ENCODE measurements around the gene DET1. TPM values are rescaled to one million over a fixed set of nuclear protein-coding genes. Genes with fewer than 3 reads are reported as not detected.
"Not testable (repeated sequence)": the region's sequence is repeated elsewhere in the genome, so short reads cannot be mapped to it uniquely, and the experiment has no call there.

Gene DET1
- total RNA-seq, 4 donors from 2014 or later = 4.1 to 8.7 (median 6.7) TPM

DNA sequence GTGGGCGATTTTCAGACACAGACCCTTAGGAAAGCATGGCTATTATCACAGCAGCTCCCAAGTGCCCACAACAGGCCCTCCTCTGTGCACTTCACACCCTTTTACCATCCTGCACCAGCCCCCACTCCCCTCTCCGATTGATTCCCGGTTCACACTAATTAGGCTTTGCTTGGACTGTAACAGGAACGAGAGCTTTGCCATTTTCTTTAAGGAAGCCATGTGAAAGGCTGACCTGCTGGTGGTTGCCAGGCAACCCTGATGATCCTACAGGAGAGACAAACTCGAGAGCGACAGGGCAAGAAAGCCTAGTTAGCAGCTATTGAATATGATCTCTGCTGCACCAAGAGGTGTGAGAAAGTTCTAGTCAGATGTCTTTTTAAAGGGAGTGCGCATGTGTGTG lies 28.2 kb upstream of the DET1 start:
- DNase-seq (ENCODE audit: low spot score) (no peak), ATAC-seq (ENCODE audit: low FRiP score) (no peak)
- TF ChIP-seq, protein P1, sequence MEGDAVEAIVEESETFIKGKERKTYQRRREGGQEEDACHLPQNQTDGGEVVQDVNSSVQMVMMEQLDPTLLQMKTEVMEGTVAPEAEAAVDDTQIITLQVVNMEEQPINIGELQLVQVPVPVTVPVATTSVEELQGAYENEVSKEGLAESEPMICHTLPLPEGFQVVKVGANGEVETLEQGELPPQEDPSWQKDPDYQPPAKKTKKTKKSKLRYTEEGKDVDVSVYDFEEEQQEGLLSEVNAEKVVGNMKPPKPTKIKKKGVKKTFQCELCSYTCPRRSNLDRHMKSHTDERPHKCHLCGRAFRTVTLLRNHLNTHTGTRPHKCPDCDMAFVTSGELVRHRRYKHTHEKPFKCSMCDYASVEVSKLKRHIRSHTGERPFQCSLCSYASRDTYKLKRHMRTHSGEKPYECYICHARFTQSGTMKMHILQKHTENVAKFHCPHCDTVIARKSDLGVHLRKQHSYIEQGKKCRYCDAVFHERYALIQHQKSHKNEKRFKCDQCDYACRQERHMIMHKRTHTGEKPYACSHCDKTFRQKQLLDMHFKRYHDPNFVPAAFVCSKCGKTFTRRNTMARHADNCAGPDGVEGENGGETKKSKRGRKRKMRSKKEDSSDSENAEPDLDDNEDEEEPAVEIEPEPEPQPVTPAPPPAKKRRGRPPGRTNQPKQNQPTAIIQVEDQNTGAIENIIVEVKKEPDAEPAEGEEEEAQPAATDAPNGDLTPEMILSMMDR (IDR thresholded peaks at IDR 0.05) = no peak

DNA sequence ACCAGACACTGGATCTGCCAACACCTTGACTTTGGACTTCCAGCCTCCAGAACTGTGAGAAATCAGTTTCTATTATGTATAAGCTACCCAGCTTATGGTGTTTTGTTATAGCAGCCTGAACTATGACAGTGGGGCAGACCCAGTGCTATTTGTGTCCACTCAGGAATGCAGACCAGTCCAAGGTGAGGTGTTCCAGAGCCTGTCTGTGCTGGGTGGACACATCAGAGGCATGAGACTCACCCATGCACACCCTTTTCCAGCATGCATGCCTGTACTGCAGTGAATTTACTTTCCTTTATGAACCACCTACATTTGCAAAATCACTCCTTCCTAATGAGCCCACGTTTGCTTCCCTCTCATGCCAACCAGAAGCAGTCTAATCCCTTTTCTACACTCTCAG lies 27.6 kb upstream of the DET1 start:
- TF ChIP-seq, protein P1 (IDR thresholded peaks at IDR 0.05) = no peak

GRCh38 chr15:88571852-88572259 lies 25.4 kb upstream of the DET1 start:
- TF ChIP-seq, protein P1 (IDR thresholded peaks at IDR 0.05) = no peak
- DNase-seq (ENCODE audit: low spot score) (no peak), ATAC-seq (ENCODE audit: low FRiP score) (no peak)

More for the DNA sequence above, 27.6 kb upstream of the DET1 start:
- no peak for ATAC-seq (ENCODE audit: low FRiP score)
- no peak for DNase-seq (ENCODE audit: low spot score)

GRCh38 chr15:88571153-88571851 lies 24.8 kb upstream of the DET1 start:
- ATAC-seq (ENCODE audit: low FRiP score) (no peak), DNase-seq (ENCODE audit: low spot score) (no peak)
- TF ChIP-seq, protein P1 (IDR thresholded peaks at IDR 0.05) = no peak

DNA sequence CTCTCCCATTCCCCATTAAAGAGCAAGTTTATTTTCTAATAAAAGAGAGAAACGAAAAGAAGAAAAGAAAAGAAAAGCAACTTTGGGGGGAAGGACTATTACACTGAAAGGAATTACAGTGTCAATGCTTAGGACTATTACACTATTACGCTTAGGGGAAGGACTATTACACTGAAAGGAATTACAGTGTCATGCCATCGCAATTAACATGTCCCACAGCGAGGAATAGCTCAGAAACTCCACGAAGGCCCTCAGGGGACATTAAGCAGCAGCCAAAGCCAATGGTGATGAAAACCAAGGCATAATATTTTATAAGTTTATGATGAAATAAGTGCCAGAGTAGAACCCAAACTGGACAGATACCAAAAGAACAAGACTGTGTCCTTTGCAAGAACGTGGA lies 22.1 kb upstream of the DET1 start:
- no peak for ATAC-seq (ENCODE audit: low FRiP score)
- DNase-seq (ENCODE audit: low spot score) = no peak
- TF ChIP-seq, protein P1 (IDR thresholded peaks at IDR 0.05) = no peak

GRCh38 chr15:88564741-88565140 lies 18.3 kb upstream of the DET1 start:
- TF ChIP-seq, protein P1 (IDR thresholded peaks at IDR 0.05) = no peak
- ATAC-seq (ENCODE audit: low FRiP score) (no peak), DNase-seq (ENCODE audit: low spot score) (no peak)

DNA sequence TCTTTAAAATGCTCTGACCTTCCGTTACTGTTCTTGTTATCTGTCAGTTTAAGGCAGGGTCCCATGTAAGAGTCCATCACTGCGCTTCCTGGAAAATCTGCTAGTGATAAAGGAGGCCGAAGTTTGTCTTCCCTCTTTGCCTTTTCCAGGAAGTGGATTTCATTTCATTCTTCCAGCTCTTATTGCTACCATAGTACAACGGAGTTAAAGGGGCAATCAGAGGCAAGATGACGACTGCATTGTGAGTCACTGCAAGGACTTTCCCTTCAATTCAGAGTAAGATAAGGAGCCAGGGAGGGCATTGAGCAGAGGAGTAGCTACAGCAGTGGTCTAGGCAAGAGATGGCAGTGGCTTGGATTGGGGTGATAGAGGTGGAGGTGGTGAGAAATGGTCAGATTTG lies 17.2 kb upstream of the DET1 start:
- no peak for DNase-seq (ENCODE audit: low spot score)
- TF ChIP-seq, protein P1 (IDR thresholded peaks at IDR 0.05) = no peak
- no peak for ATAC-seq (ENCODE audit: low FRiP score)

GRCh38 chr15:88559565-88559964 lies 13.1 kb upstream of the DET1 start:
- not testable (repeated sequence) for DNase-seq (ENCODE audit: low spot score); ATAC-seq (ENCODE audit: low FRiP score)

DNA sequence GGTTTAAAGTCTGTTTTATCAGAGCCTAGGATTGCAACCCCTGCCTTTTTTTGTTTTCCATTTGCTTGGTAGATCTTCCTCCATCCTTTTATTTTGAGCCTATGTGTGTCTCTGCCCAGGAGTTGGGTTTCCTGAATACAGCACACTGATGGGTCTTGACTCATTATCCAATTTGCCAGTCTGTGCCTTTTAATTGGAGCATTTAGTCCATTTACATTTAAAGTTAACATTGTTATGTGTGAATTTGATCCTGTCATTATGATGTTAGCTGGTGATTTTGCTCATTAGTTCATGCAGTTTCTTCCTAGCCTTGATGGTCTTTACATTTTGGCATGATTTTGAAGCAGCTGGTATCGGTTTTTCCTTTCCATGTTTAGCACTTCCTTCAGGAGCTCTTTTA lies 11.5 kb upstream of the DET1 start:
- not testable (repeated sequence) for ATAC-seq (ENCODE audit: low FRiP score); DNase-seq (ENCODE audit: low spot score)

DNA sequence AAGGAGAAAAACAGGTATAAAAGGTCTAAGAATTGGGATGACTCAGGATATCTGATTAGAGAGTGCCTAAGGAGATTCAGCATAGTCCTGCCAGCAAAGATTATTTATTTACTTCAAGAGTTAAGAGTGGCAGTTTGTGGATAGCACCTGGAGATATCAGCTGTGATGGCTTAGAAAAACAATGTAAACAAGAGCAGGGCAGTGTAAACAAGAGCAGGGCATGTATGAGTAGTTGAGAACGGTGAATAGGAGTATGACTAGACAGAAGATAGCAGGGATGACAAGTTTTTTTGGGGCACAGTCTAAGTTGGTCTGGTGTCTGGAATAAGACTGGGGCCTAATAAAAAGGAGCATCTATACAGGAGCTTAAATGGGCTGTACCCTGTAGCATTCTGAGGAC lies 1.5 kb upstream of the DET1 start:
- not testable (repeated sequence) for DNase-seq (ENCODE audit: low spot score); ATAC-seq (ENCODE audit: low FRiP score)
